Caco-2 (cell line): ENCODE results near the gene DROSHA. TPM values are rescaled to one million over a fixed set of nuclear protein-coding genes. Genes with fewer than 3 reads are reported as not detected.

Source experiments
- BruUV-seq: library from RNA; stranded (reverse); fragments of 400-500 nt; replicated peaks from 2 replicates; lab custom pipeline; 2021; lab: Mats Ljungman, UMichigan
- CTCF ChIA-PET: fragments of 300-600 bp; sonication (Branson Sonifier 250); formaldehyde crosslinking; loops from one replicate; lab custom pipeline; 2022; ENCODE audit warnings: antibody characterized with exemption; lab: Charles Lee
- POLR2A ChIA-PET: fragments of 300-600 bp; sonication (Branson Sonifier 250); formaldehyde crosslinking; loops from one replicate; lab custom pipeline; 2022; ENCODE audit warnings: antibody characterized with exemption; lab: Charles Lee
- DNase-seq, 2 experiments: peaks; one replicate each; pipeline versions ENCODE4 v3.0.0 to v3.0.0-alpha.2; 2020 to 2022
- H3K27me3 ChIP-seq: replicated peaks from 2 replicates; pipeline ENCODE4 v1.6.0; 2011; ENCODE audit warnings: low read length; ENCODE audit not compliant: control insufficient read depth, insufficient read depth
- H3K36me3 ChIP-seq: 2 replicates; pipeline ENCODE4 v1.5.1; 2011; ENCODE audit warnings: low read length; ENCODE audit not compliant: control insufficient read depth, insufficient read depth
- H3K4me1 ChIP-seq: fragments of 250-450 bp; sonication (Bioruptor Pico); 2 replicates; pipeline ENCODE4 v1.5.1; 2020; ENCODE audit warnings: mild to moderate bottlenecking
- H3K4me3 ChIP-seq: 2 replicates; pipeline ENCODE4 v1.5.1; 2011; ENCODE audit warnings: low read depth, mild to moderate bottlenecking, control low read depth, low read length
- H3K9me3 ChIP-seq: fragments of 250-450 bp; sonication (Bioruptor Pico); 2 replicates; pipeline ENCODE4 v1.5.1; 2020; ENCODE audit warnings: mild to moderate bottlenecking, moderate library complexity
- H3K27ac Mint-ChIP-seq: one replicate; pipeline ENCODE4 v1.8.0; 2022; ENCODE audit warnings: mixed read lengths; ENCODE audit not compliant: unreplicated experiment
- H3K27me3 Mint-ChIP-seq: one replicate; pipeline ENCODE4 v1.8.0; 2022; ENCODE audit warnings: mixed read lengths; ENCODE audit not compliant: insufficient read depth, unreplicated experiment
- H3K36me3 Mint-ChIP-seq: one replicate; pipeline ENCODE4 v1.8.0; 2022; ENCODE audit warnings: mild to moderate bottlenecking, mixed read lengths; ENCODE audit not compliant: insufficient read depth, unreplicated experiment
- H3K4me1 Mint-ChIP-seq: one replicate; pipeline ENCODE4 v1.8.0; 2022; ENCODE audit warnings: low read depth, mixed read lengths; ENCODE audit not compliant: unreplicated experiment
- H3K4me3 Mint-ChIP-seq: one replicate; pipeline ENCODE4 v1.8.0; 2022; ENCODE audit warnings: mild to moderate bottlenecking, moderate library complexity, mixed read lengths; ENCODE audit not compliant: unreplicated experiment
- H3K9me3 Mint-ChIP-seq: one replicate; pipeline ENCODE4 v1.8.0; 2022; ENCODE audit warnings: mixed read lengths; ENCODE audit not compliant: unreplicated experiment
- intact Hi-C: fragments of 100-400 bp; cut with micrococcal nuclease; formaldehyde crosslinking; loops from one replicate; pipeline ENCODE4 v1.10.0; 2022; ENCODE audit not compliant: unreplicated experiment
- total RNA-seq: library from RNA; stranded (reverse); gene quantifications from 2 replicates; pipeline ENCODE4 v1.2.3, GENCODE V29; 2022
- TF ChIP-seq, protein P1 (sequence below), 2 experiments: fragments of 200-600 bp in 1 of 2; IDR thresholded peaks; 1 replicate in 1 of 2; 2 replicates in 1 of 2; pipeline versions ENCODE4 v1.5.1 to v1.8.0; 2011 to 2022; ENCODE audit warnings: antibody characterized with exemption in 1 of 2, control low read depth in 1 of 2, inconsistent platforms in 1 of 2, low read depth in 1 of 2, low read length in 1 of 2, mild to moderate bottlenecking in 1 of 2, moderate library complexity in 1 of 2; ENCODE audit not compliant: insufficient read depth in 1 of 2, severe bottlenecking in 1 of 2, unreplicated experiment in 1 of 2

Gene DROSHA
- total RNA-seq, 1 experiment from 2014 or later, result 88.4 TPM

DNA sequence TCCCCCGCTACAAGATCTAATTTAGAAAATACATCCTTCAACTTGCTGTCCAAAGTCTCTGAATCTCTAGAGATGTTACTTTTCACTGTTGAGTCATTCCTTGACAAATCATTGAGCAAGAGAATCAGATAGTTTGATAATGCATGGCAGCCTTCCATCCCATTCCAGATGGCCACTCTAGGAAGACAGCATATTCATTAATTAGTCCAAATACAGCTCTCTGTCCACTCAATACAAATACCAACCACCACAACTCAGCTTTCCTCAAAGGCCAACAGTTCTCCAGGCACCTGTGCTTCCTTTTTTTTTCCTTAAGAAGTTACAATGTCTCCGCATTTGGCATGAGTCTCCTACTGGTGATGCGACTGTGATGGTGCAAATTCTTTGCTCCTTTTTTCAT, 72.3 kb downstream of the DROSHA start:
- CTCF ChIA-PET, result no interaction called here
- Mint-ChIP-seq H3K36me3 (peaks cover 70% of the 10 kb centered on the region), H3K4me1 (no peaks in the 10 kb centered on the region), H3K9me3 (peaks cover 22% of the 10 kb centered on the region), H3K4me3 (no peak overlapping the region), H3K27ac (no peak overlapping the region), H3K27me3 (no peaks in the 10 kb centered on the region)
- TF ChIP-seq, protein P1, sequence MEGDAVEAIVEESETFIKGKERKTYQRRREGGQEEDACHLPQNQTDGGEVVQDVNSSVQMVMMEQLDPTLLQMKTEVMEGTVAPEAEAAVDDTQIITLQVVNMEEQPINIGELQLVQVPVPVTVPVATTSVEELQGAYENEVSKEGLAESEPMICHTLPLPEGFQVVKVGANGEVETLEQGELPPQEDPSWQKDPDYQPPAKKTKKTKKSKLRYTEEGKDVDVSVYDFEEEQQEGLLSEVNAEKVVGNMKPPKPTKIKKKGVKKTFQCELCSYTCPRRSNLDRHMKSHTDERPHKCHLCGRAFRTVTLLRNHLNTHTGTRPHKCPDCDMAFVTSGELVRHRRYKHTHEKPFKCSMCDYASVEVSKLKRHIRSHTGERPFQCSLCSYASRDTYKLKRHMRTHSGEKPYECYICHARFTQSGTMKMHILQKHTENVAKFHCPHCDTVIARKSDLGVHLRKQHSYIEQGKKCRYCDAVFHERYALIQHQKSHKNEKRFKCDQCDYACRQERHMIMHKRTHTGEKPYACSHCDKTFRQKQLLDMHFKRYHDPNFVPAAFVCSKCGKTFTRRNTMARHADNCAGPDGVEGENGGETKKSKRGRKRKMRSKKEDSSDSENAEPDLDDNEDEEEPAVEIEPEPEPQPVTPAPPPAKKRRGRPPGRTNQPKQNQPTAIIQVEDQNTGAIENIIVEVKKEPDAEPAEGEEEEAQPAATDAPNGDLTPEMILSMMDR (IDR thresholded peaks at IDR 0.05; ENCODE audit: insufficient read depth in 1 of 2, low read depth in 1 of 2, low read length in 1 of 2, severe bottlenecking in 1 of 2, unreplicated experiment in 1 of 2), result no peak
- no peak for DNase-seq
- Histone ChIP-seq H3K4me1 (no peaks in the 10 kb centered on the region), H3K4me3 (no peak overlapping the region), H3K27me3 (no peaks in the 10 kb centered on the region), H3K36me3 (no peaks in the 10 kb centered on the region; the same call in 1 of the 2 replicates), H3K9me3 (peaks cover 15% of the 10 kb centered on the region)
- no TSS peak for BruUV-seq
- POLR2A ChIA-PET, result no interaction called here
- intact Hi-C loops, result no loop called here

GRCh38 chr5:31455172-31455571, 76.7 kb downstream of the DROSHA start:
- peaks cover 50% of the 10 kb centered on the region for H3K36me3 Mint-ChIP-seq

DNA sequence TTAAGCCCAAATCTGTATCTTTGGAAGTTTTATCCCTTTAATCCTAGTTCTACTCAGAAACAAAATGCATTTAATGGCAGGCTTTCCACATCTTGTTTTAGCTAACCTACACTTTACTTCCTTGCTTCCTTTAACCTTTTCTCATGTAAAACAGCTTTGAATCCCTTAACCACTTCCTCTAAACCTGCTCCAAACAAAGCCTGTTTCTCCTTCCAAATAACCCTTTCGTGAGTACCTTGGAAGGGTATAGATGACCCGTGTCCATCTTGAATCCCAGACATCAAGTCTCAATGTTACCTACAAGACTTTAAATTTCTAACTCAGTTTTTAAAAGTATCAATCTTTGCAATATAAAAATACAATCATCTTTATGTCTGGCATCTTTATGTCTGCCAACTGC, 78.4 kb downstream of the DROSHA start:
- Mint-ChIP-seq H3K9me3 (peaks cover 23% of the 10 kb centered on the region), H3K36me3 (peaks cover 40% of the 10 kb centered on the region), H3K27me3 (no peaks in the 10 kb centered on the region), H3K27ac (no peak overlapping the region), H3K4me1 (no peaks in the 10 kb centered on the region), H3K4me3 (no peak overlapping the region)
- no peak for DNase-seq
- peaks cover 15% of the 10 kb centered on the region for H3K9me3 ChIP-seq
- intact Hi-C loops, result no loop called here
- H3K4me3 ChIP-seq, result no peak overlapping the region
- no peaks in the 10 kb centered on the region for H3K27me3 ChIP-seq
- TF ChIP-seq, protein P1 (IDR thresholded peaks at IDR 0.05; ENCODE audit: insufficient read depth in 1 of 2, low read depth in 1 of 2, low read length in 1 of 2, severe bottlenecking in 1 of 2, unreplicated experiment in 1 of 2), result no peak
- ChIA-PET CTCF (no interaction called here), POLR2A (no interaction called here)
- H3K4me1 ChIP-seq, result no peaks in the 10 kb centered on the region
- H3K36me3 ChIP-seq, result no peaks in the 10 kb centered on the region; the same call in 1 of the 2 replicates
- no TSS peak for BruUV-seq

More at GRCh38 chr5:31455172-31455571, 76.7 kb downstream of the DROSHA start:
- H3K4me3 Mint-ChIP-seq, result no peak overlapping the region
- Histone ChIP-seq H3K4me3 (no peak overlapping the region), H3K4me1 (no peaks in the 10 kb centered on the region), H3K36me3 (no peaks in the 10 kb centered on the region; the same call in 1 of the 2 replicates), H3K9me3 (peaks cover 15% of the 10 kb centered on the region), H3K27me3 (no peaks in the 10 kb centered on the region)
- no peaks in the 10 kb centered on the region for H3K4me1 Mint-ChIP-seq
- TF ChIP-seq, protein P1 (IDR thresholded peaks at IDR 0.05; ENCODE audit: insufficient read depth in 1 of 2, low read depth in 1 of 2, low read length in 1 of 2, severe bottlenecking in 1 of 2, unreplicated experiment in 1 of 2), result no peak
- peaks cover 23% of the 10 kb centered on the region for H3K9me3 Mint-ChIP-seq
- H3K27ac Mint-ChIP-seq, result no peak overlapping the region
- no TSS peak for BruUV-seq
- intact Hi-C loops, result no loop called here
- ChIA-PET CTCF (no interaction called here), POLR2A (no interaction called here)
- DNase-seq, result no peak
- H3K27me3 Mint-ChIP-seq, result no peaks in the 10 kb centered on the region
